GM19324 (cell line): ENCODE measurements around the gene NMRK1.

Experiments
- ATAC-seq: cut with Tn5 transposase; IDR thresholded peaks from one replicate; pipeline ENCODE4 v1.9.1; 2021; ENCODE audit warnings: mild to moderate bottlenecking, moderate library complexity; ENCODE audit not compliant: unreplicated experiment, low FRiP score

NMRK1 gene

GRCh38 chr9:75087824-75088645 is at the start of gene NMRK1, which contains the start of gene OSTF1:
TSS of gene NMRK1 (minus strand) at chr9:75088155. CDS start at chr9:75083115, 5,040 bp downstream.
TSS of gene OSTF1 (plus strand) at chr9:75088514. CDS start at chr9:75088693, 179 bp downstream.
- peak; percentile 93 for ATAC-seq

- no peak for ATAC-seq
Observed at GRCh38 chr9:75134495-75134894, 46.5 kb upstream of the NMRK1 start.

- ATAC-seq = no peak
Observed at GRCh38 chr9:75133396-75133795, 45.4 kb upstream of the NMRK1 start.

GRCh38 chr9:75132244-75132643 is 44.3 kb upstream of the NMRK1 start:
- no peak for ATAC-seq

GRCh38 chr9:75131700-75132099 is 43.7 kb upstream of the NMRK1 start:
- ATAC-seq = no peak

GRCh38 chr9:75130621-75131230 is 42.8 kb upstream of the NMRK1 start:
- no peak for ATAC-seq

GRCh38 chr9:75130172-75130571 is 42.2 kb upstream of the NMRK1 start:
- no peak for ATAC-seq

GRCh38 chr9:75128535-75128934 is 40.6 kb upstream of the NMRK1 start:
- no peak for ATAC-seq

GRCh38 chr9:75123696-75124095 is 35.7 kb upstream of the NMRK1 start:
- ATAC-seq = no peak

- ATAC-seq = no peak
Observed at GRCh38 chr9:75121914-75122558, 34.1 kb upstream of the NMRK1 start.

- no peak for ATAC-seq
Observed at GRCh38 chr9:75120686-75121085, 32.7 kb upstream of the NMRK1 start.

- ATAC-seq = no peak
Observed at GRCh38 chr9:75117564-75117963, 29.6 kb upstream of the NMRK1 start.

- ATAC-seq = no peak
Observed at GRCh38 chr9:75116306-75116705, 28.4 kb upstream of the NMRK1 start.

- ATAC-seq = no peak
Observed at GRCh38 chr9:75112789-75113188, 24.8 kb upstream of the NMRK1 start.

- ATAC-seq = no peak
Observed at GRCh38 chr9:75111019-75111622, 23.2 kb upstream of the NMRK1 start.

GRCh38 chr9:75109210-75109839 is 21.4 kb upstream of the NMRK1 start:
- ATAC-seq = no peak

GRCh38 chr9:75108571-75108970 is 20.6 kb upstream of the NMRK1 start:
- no peak for ATAC-seq

GRCh38 chr9:75106857-75107256 is 18.9 kb upstream of the NMRK1 start:
- no peak for ATAC-seq

- ATAC-seq = no peak
Observed at GRCh38 chr9:75105841-75106240, 17.9 kb upstream of the NMRK1 start.

- ATAC-seq = no peak
Observed at GRCh38 chr9:75105019-75105540, 17.1 kb upstream of the NMRK1 start.
